ENCODE measurements around the gene SETD4.

Gene SETD4

GRCh38 chr21:36060159-36060921, at the start of gene SETD4:
Gene SETD4, minus strand, starts transcription at chr21:36060526. Its CDS starts 1,638 bp downstream, at chr21:36058888.
- TF ChIP-seq CREB1 (IDR thresholded peaks at IDR 0.05; ENCODE audit: low read depth) (no peak; the same call in 1 of the 2 replicates), TAF1 (IDR thresholded peaks at IDR 0.05; ENCODE audit: low read depth) (peak; percentile 87), CEBPB (IDR thresholded peaks at IDR 0.05) (peak; percentile 71), REST (IDR thresholded peaks at IDR 0.05; ENCODE audit: low read depth) (no peak), RAD21 (IDR thresholded peaks at IDR 0.05; ENCODE audit: low read depth) (no peak), ZBTB7A (IDR thresholded peaks at IDR 0.05; ENCODE audit: low read depth) (no peak), TCF12 (IDR thresholded peaks at IDR 0.05; ENCODE audit: low read depth) (peak; percentile 46; the same call in 1 of the 2 replicates), EP300 (IDR thresholded peaks at IDR 0.05; ENCODE audit: borderline replicate concordance) (no peak), NFIC (IDR thresholded peaks at IDR 0.05) (0 out of 2 replicates have a peak, but pooled peaks have one; percentile 16), FOXM1 (IDR thresholded peaks at IDR 0.05; ENCODE audit: borderline replicate concordance, low read depth) (no peak), MAX (IDR thresholded peaks at IDR 0.05) (peak; percentile 92), TEAD4 (IDR thresholded peaks at IDR 0.05) (peak; percentile 29; the same call in 1 of the 2 replicates), YY1 (IDR thresholded peaks at IDR 0.05; ENCODE audit: low read depth) (peak; percentile 90), EGR1 (IDR thresholded peaks at IDR 0.05) (peak; percentile 42)
- TF ChIP-seq, protein P1, sequence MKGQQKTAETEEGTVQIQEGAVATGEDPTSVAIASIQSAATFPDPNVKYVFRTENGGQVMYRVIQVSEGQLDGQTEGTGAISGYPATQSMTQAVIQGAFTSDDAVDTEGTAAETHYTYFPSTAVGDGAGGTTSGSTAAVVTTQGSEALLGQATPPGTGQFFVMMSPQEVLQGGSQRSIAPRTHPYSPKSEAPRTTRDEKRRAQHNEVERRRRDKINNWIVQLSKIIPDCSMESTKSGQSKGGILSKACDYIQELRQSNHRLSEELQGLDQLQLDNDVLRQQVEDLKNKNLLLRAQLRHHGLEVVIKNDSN (IDR thresholded peaks at IDR 0.05) = peak; percentile 45; the same call in 1 of the 2 replicates

- TF ChIP-seq TEAD4 (IDR thresholded peaks at IDR 0.05) (no peak), ZBTB7A (IDR thresholded peaks at IDR 0.05; ENCODE audit: low read depth) (no peak), TAF1 (IDR thresholded peaks at IDR 0.05; ENCODE audit: low read depth) (no peak), TCF12 (IDR thresholded peaks at IDR 0.05; ENCODE audit: low read depth) (no peak), YY1 (IDR thresholded peaks at IDR 0.05; ENCODE audit: low read depth) (no peak), FOXM1 (IDR thresholded peaks at IDR 0.05; ENCODE audit: borderline replicate concordance, low read depth) (no peak), EP300 (IDR thresholded peaks at IDR 0.05; ENCODE audit: borderline replicate concordance) (no peak), EGR1 (IDR thresholded peaks at IDR 0.05) (no peak), NFIC (IDR thresholded peaks at IDR 0.05) (no peak), REST (IDR thresholded peaks at IDR 0.05; ENCODE audit: low read depth) (no peak), RAD21 (IDR thresholded peaks at IDR 0.05; ENCODE audit: low read depth) (no peak), MAX (IDR thresholded peaks at IDR 0.05) (no peak), CREB1 (IDR thresholded peaks at IDR 0.05; ENCODE audit: low read depth) (no peak)
- TF ChIP-seq, protein P1 (IDR thresholded peaks at IDR 0.05) = no peak
Observed at GRCh38 chr21:36109868-36110267, 49.5 kb upstream of the SETD4 start.

DNA sequence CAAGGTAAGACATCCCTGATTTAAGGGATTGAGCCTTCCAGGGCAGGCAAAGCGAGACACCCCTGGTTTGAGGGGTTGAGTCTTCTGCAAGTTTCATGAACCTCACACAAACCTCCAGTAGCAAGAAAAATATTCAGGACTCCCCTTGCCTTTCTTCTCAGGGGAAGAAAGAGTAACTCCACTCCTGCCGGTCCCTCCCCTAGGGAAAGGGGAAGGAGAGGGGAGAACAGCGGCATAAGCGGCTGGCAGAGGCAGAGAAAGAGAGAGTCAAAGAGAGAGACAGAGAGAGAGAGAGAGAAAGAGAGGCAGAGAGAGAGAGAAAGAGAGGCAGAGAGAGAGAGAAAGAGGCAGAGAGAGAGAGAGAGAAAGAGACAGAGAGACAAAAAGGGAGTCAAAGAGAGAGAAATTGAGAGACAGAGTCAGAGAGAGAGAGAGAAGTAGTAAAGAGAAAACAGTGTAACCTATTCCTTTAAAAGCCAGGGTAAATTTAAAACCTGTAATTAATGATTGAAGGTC, 45.1 kb upstream of the SETD4 start:
- TF ChIP-seq TCF12 (IDR thresholded peaks at IDR 0.05; ENCODE audit: low read depth) = no peak
- TF ChIP-seq MAX (IDR thresholded peaks at IDR 0.05) = no peak
- TF ChIP-seq, protein P1 (IDR thresholded peaks at IDR 0.05) = no peak
- no peak for TF ChIP-seq RAD21 (IDR thresholded peaks at IDR 0.05; ENCODE audit: low read depth)
- TF ChIP-seq CEBPB (IDR thresholded peaks at IDR 0.05) = no peak
- TF ChIP-seq NFIC (IDR thresholded peaks at IDR 0.05) = no peak
- TF ChIP-seq YY1 (IDR thresholded peaks at IDR 0.05; ENCODE audit: low read depth) = no peak
- TF ChIP-seq REST (IDR thresholded peaks at IDR 0.05; ENCODE audit: low read depth) = no peak
- TF ChIP-seq CREB1 (IDR thresholded peaks at IDR 0.05; ENCODE audit: low read depth) = no peak
- TF ChIP-seq TAF1 (IDR thresholded peaks at IDR 0.05; ENCODE audit: low read depth) = no peak
- TF ChIP-seq EP300 (IDR thresholded peaks at IDR 0.05; ENCODE audit: borderline replicate concordance) = no peak
- TF ChIP-seq FOXM1 (IDR thresholded peaks at IDR 0.05; ENCODE audit: borderline replicate concordance, low read depth) = no peak
- TF ChIP-seq ZBTB7A (IDR thresholded peaks at IDR 0.05; ENCODE audit: low read depth) = no peak
- TF ChIP-seq TEAD4 (IDR thresholded peaks at IDR 0.05) = no peak
- TF ChIP-seq EGR1 (IDR thresholded peaks at IDR 0.05) = no peak

All from Ishikawa (cell line).